HEK293T (cell line): ENCODE results near the gene ZSCAN5A.

Experiments
- ARNT ChIP-seq: fragments of 450-650 bp; IDR thresholded peaks from 2 replicates; pipeline ENCODE4 v1.6.1; 2017; ENCODE audit warnings: mild to moderate bottlenecking
- LEF1 ChIP-seq: fragments of 450-650 bp; IDR thresholded peaks from 2 replicates; pipeline ENCODE4 v1.6.1; 2017; ENCODE audit warnings: mild to moderate bottlenecking, borderline replicate concordance
- NFRKB ChIP-seq: fragments of 450-650 bp; IDR thresholded peaks from 2 replicates; pipeline ENCODE4 v1.6.1; 2016; ENCODE audit warnings: mild to moderate bottlenecking, moderate library complexity
- SUZ12 ChIP-seq: fragments of 450-650 bp; IDR thresholded peaks from 2 replicates; pipeline ENCODE4 v1.6.1; 2016; ENCODE audit warnings: mild to moderate bottlenecking

DNA sequence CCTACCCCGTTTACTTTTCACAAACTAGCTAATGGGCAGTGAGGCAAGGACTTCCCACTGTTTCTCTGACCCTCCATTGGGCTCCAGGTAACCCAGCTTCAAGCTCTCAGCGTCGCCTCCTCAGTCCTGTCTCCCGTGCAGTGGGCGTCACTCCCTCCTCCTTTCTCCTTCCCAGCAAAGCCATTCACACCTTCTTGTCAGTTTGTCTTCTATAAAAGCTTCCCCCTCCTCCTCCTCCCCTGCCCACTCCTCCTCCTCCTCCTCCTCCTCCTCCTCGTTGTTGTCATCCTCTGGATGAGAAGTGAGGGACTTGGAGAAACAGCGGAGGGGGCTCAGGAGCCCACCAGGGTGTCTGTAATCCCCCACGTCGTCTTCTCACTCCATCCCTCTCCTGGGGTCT lies 140.6 kb downstream of the ZSCAN5A start:
- no peak for TF ChIP-seq SUZ12
- TF ChIP-seq NFRKB: no peak
- no peak for TF ChIP-seq LEF1
- TF ChIP-seq ARNT: no peak
